Stomach (tissue), 4 donors: ENCODE data around the gene HMGN3.

Experiments used
- POLR2A ChIP-seq, 4 donors: fragments of 450-650 bp; IDR thresholded peaks; one replicate each; pipeline ENCODE4 v1.6.1; 2016; ENCODE audit warnings: antibody characterized with exemption in 4 of 4, control low read depth in 2 of 4, mild to moderate bottlenecking in 1 of 4, moderate library complexity in 1 of 4
- TF ChIP-seq, protein P1 (sequence below), 7 experiments: fragments of 450-650 bp in 4 of 7; fragments of 200-600 bp in 3 of 7; sonication (generic) in 3 of 7; IDR thresholded peaks; one replicate each; pipeline ENCODE4 v1.5.1; 2016 to 2019; ENCODE audit warnings: antibody characterized with exemption in 7 of 7, control low read depth in 2 of 7, mild to moderate bottlenecking in 1 of 7

DNA sequence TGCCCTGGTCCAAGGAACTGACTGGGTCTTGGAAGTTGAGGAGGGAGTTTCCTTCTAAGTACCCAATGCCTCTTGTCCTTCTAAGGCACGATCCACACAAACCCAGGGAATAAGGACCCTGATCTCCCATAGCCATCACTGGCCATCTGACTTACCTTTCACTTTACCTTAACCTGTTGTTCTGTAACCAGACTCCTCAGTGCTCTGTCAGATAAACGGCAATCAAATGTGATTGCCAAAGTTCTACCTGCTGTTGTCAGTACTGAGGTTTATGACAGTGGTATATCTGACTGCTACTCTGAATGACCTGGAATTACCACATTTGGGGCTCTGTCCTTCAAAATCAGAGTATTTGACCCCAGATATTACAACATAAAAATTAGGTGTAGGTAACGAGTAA lies 49.8 kb downstream of the HMGN3 start:
- TF ChIP-seq, protein P1, sequence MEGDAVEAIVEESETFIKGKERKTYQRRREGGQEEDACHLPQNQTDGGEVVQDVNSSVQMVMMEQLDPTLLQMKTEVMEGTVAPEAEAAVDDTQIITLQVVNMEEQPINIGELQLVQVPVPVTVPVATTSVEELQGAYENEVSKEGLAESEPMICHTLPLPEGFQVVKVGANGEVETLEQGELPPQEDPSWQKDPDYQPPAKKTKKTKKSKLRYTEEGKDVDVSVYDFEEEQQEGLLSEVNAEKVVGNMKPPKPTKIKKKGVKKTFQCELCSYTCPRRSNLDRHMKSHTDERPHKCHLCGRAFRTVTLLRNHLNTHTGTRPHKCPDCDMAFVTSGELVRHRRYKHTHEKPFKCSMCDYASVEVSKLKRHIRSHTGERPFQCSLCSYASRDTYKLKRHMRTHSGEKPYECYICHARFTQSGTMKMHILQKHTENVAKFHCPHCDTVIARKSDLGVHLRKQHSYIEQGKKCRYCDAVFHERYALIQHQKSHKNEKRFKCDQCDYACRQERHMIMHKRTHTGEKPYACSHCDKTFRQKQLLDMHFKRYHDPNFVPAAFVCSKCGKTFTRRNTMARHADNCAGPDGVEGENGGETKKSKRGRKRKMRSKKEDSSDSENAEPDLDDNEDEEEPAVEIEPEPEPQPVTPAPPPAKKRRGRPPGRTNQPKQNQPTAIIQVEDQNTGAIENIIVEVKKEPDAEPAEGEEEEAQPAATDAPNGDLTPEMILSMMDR (IDR thresholded peaks at IDR 0.05): no peak
- no peak for TF ChIP-seq POLR2A (IDR thresholded peaks at IDR 0.05)
